ENCODE data around the gene ST6GALNAC3. TPM values are rescaled to one million over a fixed set of nuclear protein-coding genes. Genes with fewer than 3 reads are reported as not detected.

ST6GALNAC3 gene
- total RNA-seq, 2 donors from 2014 or later, result 6.3 to 7.6 TPM

GRCh38 chr1:76136894-76137293 is 62.3 kb downstream of the ST6GALNAC3 start:
- Mint-ChIP-seq H3K36me3 (ENCODE audit: low read depth) (no peaks in the 10 kb centered on the region), H3K9me3 (no peaks in the 10 kb centered on the region), H3K27ac (no peak overlapping the region), H3K4me1 (peaks cover 14% of the 10 kb centered on the region), H3K27me3 (ENCODE audit: insufficient read depth) (no peaks in the 10 kb centered on the region), H3K4me3 (no peak overlapping the region)
- 92 to 100% methylated on average over 1 to 3 of the region's 3 CpGs for WGBS, 2 experiments (ENCODE audit: insufficient coverage in 1 of 2, insufficient read length in 1 of 2)
- Histone ChIP-seq H3K9ac (ENCODE audit: extremely low read depth, low read length, poor library complexity, severe bottlenecking) (no peak overlapping the region), H3K36me3 (ENCODE audit: control insufficient read depth, insufficient read depth, low read length) (no peaks in the 10 kb centered on the region), H3K27ac (ENCODE audit: low read depth, low read length) (no peak overlapping the region), H3K4me3 (ENCODE audit: low read length) (no peak overlapping the region), H3K4me1 (ENCODE audit: control insufficient read depth, insufficient read depth, low read length) (peaks cover 2% of the 10 kb centered on the region), H3K27me3 (ENCODE audit: control insufficient read depth, insufficient read depth, low read length, poor library complexity, severe bottlenecking) (no peaks in the 10 kb centered on the region), H3K9me3 (ENCODE audit: control insufficient read depth, low read length) (no peaks in the 10 kb centered on the region)
- no peak for TF ChIP-seq CTCF (conservative IDR thresholded peaks at IDR 0.05)
- DNase-seq, result no peak

- no peak overlapping the region for H3K27ac Mint-ChIP-seq
- 91 to 94% methylated on average over 3 of the region's 3 CpGs for WGBS, 2 experiments (ENCODE audit: insufficient coverage in 1 of 2, insufficient read length in 1 of 2)
- Histone ChIP-seq H3K9ac (ENCODE audit: extremely low read depth, low read length, poor library complexity, severe bottlenecking) (no peak overlapping the region), H3K9me3 (ENCODE audit: control insufficient read depth, low read length) (no peaks in the 10 kb centered on the region), H3K36me3 (ENCODE audit: control insufficient read depth, insufficient read depth, low read length) (no peaks in the 10 kb centered on the region), H3K4me1 (ENCODE audit: control insufficient read depth, insufficient read depth, low read length) (peaks cover 2% of the 10 kb centered on the region), H3K27me3 (ENCODE audit: control insufficient read depth, insufficient read depth, low read length, poor library complexity, severe bottlenecking) (no peaks in the 10 kb centered on the region), H3K4me3 (ENCODE audit: low read length) (no peak overlapping the region), H3K27ac (ENCODE audit: low read depth, low read length) (no peak overlapping the region)
- no peak for DNase-seq
- TF ChIP-seq CTCF (conservative IDR thresholded peaks at IDR 0.05), result no peak
- no peaks in the 10 kb centered on the region for H3K36me3 Mint-ChIP-seq (ENCODE audit: low read depth)
- no peaks in the 10 kb centered on the region for H3K27me3 Mint-ChIP-seq (ENCODE audit: insufficient read depth)
- H3K4me3 Mint-ChIP-seq, result no peak overlapping the region
- peaks cover 15% of the 10 kb centered on the region for H3K4me1 Mint-ChIP-seq
- H3K9me3 Mint-ChIP-seq, result no peaks in the 10 kb centered on the region
These were observed 63.2 kb downstream of the ST6GALNAC3 start for GRCh38 chr1:76137746-76138145.

GRCh38 chr1:76138217-76138616 is 63.7 kb downstream of the ST6GALNAC3 start:
- Histone ChIP-seq H3K4me1 (ENCODE audit: control insufficient read depth, insufficient read depth, low read length) (peaks cover 2% of the 10 kb centered on the region), H3K9ac (ENCODE audit: extremely low read depth, low read length, poor library complexity, severe bottlenecking) (no peak overlapping the region), H3K36me3 (ENCODE audit: control insufficient read depth, insufficient read depth, low read length) (no peaks in the 10 kb centered on the region), H3K27ac (ENCODE audit: low read depth, low read length) (no peak overlapping the region), H3K4me3 (ENCODE audit: low read length) (no peak overlapping the region), H3K9me3 (ENCODE audit: control insufficient read depth, low read length) (no peaks in the 10 kb centered on the region), H3K27me3 (ENCODE audit: control insufficient read depth, insufficient read depth, low read length, poor library complexity, severe bottlenecking) (no peaks in the 10 kb centered on the region)
- WGBS, 2 experiments (ENCODE audit: insufficient coverage in 1 of 2, insufficient read length in 1 of 2), result 93% methylated on average over 1 of the region's 1 CpG; no CpG with 5 or more reads in 1 of the 2 experiments
- DNase-seq, result no peak
- no peaks in the 10 kb centered on the region for H3K27me3 Mint-ChIP-seq (ENCODE audit: insufficient read depth)
- TF ChIP-seq CTCF (conservative IDR thresholded peaks at IDR 0.05), result no peak
- no peak overlapping the region for H3K27ac Mint-ChIP-seq
- H3K4me1 Mint-ChIP-seq, result peaks cover 15% of the 10 kb centered on the region
- no peaks in the 10 kb centered on the region for H3K36me3 Mint-ChIP-seq (ENCODE audit: low read depth)
- H3K4me3 Mint-ChIP-seq, result no peak overlapping the region
- H3K9me3 Mint-ChIP-seq, result no peaks in the 10 kb centered on the region
